ENCODE measurements around the gene MAGEB4. TPM values are rescaled to one million over a fixed set of nuclear protein-coding genes. Genes with fewer than 3 reads are reported as not detected.
"Not testable (repeated sequence)": the region's sequence is repeated elsewhere in the genome, so short reads cannot be mapped to it uniquely, and the experiment has no call there.

The MAGEB4 gene, protein sequence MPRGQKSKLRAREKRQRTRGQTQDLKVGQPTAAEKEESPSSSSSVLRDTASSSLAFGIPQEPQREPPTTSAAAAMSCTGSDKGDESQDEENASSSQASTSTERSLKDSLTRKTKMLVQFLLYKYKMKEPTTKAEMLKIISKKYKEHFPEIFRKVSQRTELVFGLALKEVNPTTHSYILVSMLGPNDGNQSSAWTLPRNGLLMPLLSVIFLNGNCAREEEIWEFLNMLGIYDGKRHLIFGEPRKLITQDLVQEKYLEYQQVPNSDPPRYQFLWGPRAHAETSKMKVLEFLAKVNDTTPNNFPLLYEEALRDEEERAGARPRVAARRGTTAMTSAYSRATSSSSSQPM
- total RNA-seq, result not detected
- polyA plus RNA-seq (2013, experiment 1 of 2), result not detected
- polyA plus RNA-seq (2013, experiment 2 of 2), result not detected
- long read RNA-seq, experiment 1, result 0 reads
- long read RNA-seq, experiment 2, result 0 reads
- long read RNA-seq, experiment 3, result 0 reads
- long read RNA-seq, experiment 4, result 0 reads

DNA sequence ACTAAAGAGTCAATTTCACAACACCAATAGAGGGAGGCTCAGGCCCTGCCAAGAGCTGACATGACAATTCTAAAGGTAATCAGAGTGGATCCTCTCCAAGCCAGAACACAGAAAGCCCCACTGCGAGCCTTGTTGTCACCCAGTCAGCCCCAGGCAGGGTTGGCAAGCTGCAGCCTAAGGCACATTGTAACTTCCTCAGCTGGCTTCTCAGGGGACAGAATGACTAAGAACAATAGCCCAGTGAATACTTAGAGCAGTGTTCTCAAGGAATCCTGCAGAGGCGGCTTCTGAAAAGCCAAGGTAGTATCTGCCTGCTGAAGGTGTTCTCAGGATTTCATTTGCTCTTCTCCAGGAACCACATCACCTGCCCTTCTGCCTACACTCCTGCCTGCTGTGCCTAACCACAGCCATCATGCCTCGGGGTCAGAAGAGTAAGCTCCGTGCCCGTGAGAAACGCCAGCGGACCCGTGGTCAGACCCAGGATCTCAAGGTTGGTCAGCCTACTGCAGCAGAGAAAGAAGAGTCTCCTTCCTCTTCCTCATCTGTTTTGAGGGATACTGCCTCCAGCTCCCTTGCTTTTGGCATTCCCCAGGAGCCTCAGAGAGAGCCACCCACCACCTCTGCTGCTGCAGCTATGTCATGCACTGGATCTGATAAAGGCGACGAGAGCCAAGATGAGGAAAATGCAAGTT, at the start of gene MAGEB4:
MAGEB4 (plus strand) TSS at position 277 of the 692 bp plus-strand sequence; CDS start at position 413, 136 bp downstream.
- peaks cover 11% of the 10 kb centered on the region for H3K27me3 Mint-ChIP-seq (ENCODE audit: insufficient read depth)
- H3K4me3 ChIP-seq (ENCODE audit: low read length), result no peak within 1 kb of the TSS
- no peak within 1 kb of the TSS for H3K4me3 Mint-ChIP-seq
- no peaks in the 10 kb centered on the region for H3K36me3 Mint-ChIP-seq (ENCODE audit: low read depth)
- H3K9me3 ChIP-seq (ENCODE audit: control insufficient read depth, low read length), result no peaks in the 10 kb centered on the region
- peaks cover 2% of the 10 kb centered on the region for H3K9me3 Mint-ChIP-seq
- H3K4me1 ChIP-seq (ENCODE audit: control insufficient read depth, insufficient read depth, low read length), result no peaks in the 10 kb centered on the region
- no peaks in the 10 kb centered on the region for H3K36me3 ChIP-seq (ENCODE audit: control insufficient read depth, insufficient read depth, low read length)
- 93% methylated on average over 10 of the region's 10 CpGs; no CpG with 5 or more reads in 1 of the 2 experiments for WGBS, 2 experiments (ENCODE audit: insufficient coverage in 1 of 2, insufficient read length in 1 of 2)
- no peak within 1 kb of the TSS for H3K27ac ChIP-seq (ENCODE audit: low read depth, low read length)
- peak; percentile 43 for DNase-seq
- H3K27ac Mint-ChIP-seq, result no peak within 1 kb of the TSS
- H3K9ac ChIP-seq (ENCODE audit: extremely low read depth, low read length, poor library complexity, severe bottlenecking), result no peak within 1 kb of the TSS
- H3K27me3 ChIP-seq (ENCODE audit: control insufficient read depth, insufficient read depth, low read length, poor library complexity, severe bottlenecking), result no peaks in the 10 kb centered on the region
- TF ChIP-seq CTCF (conservative IDR thresholded peaks at IDR 0.05), result no peak
- peaks cover 36% of the 10 kb centered on the region for H3K4me1 Mint-ChIP-seq

DNA sequence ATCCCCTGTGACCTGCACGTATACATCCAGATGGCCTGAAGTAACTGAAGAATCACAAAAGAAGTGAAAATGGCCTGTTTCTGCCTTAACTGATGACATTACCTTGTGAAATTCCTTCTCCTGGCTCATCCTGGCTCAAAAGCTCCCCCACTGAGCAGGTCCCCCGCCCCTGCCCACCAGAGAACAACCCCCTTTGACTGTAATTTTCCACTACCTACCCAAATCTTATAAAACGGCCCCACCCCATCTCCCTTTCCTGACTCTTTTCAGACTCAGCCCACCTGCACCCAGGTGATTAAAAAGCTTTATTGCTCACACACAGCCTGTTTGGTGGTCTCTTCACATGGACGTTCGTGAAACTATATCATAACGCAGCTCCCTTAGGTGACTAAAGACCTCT, 47.9 kb upstream of the MAGEB4 start:
- H3K36me3 Mint-ChIP-seq (ENCODE audit: low read depth); H3K4me1 ChIP-seq (ENCODE audit: control insufficient read depth, insufficient read depth, low read length); H3K4me3 ChIP-seq (ENCODE audit: low read length); H3K9me3 ChIP-seq (ENCODE audit: control insufficient read depth, low read length); H3K4me3 Mint-ChIP-seq; H3K36me3 ChIP-seq (ENCODE audit: control insufficient read depth, insufficient read depth, low read length); H3K27me3 ChIP-seq (ENCODE audit: control insufficient read depth, insufficient read depth, low read length, poor library complexity, severe bottlenecking); H3K9me3 Mint-ChIP-seq; H3K9ac ChIP-seq (ENCODE audit: extremely low read depth, low read length, poor library complexity, severe bottlenecking); H3K27ac ChIP-seq (ENCODE audit: low read depth, low read length); H3K27me3 Mint-ChIP-seq (ENCODE audit: insufficient read depth): not testable (repeated sequence)
- 69% methylated on average over 5 of the region's 6 CpGs; no CpG with 5 or more reads in 1 of the 2 experiments for WGBS, 2 experiments (ENCODE audit: insufficient coverage in 1 of 2, insufficient read length in 1 of 2)
- peak overlapping the region; percentile 52 for H3K27ac Mint-ChIP-seq
- peaks cover 47% of the 10 kb centered on the region for H3K4me1 Mint-ChIP-seq
- DNase-seq, result peak; percentile 70

DNA sequence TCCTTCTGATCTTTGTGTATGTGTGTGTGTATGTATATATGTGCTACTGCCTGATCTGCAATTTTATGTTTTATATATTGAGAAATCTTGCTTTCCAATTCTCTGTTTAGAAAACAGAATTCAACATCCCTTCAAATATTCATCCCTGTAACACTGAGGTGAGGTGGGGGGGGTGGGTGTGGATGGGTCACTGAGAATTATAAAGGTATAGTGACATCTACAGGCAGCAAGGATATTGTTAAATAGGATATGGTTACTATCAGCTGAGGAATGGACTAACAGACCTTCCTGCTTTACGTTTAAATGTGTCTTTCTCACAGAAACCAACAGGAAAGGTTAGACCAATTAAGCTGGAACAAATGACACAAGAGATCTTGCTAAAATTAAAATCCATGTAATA, 45.5 kb upstream of the MAGEB4 start:
- Mint-ChIP-seq H3K27me3 (ENCODE audit: insufficient read depth) (no peaks in the 10 kb centered on the region), H3K9me3 (no peaks in the 10 kb centered on the region), H3K4me1 (peaks cover 44% of the 10 kb centered on the region), H3K36me3 (ENCODE audit: low read depth) (no peaks in the 10 kb centered on the region), H3K4me3 (no peak overlapping the region), H3K27ac (no peak overlapping the region)
- Histone ChIP-seq H3K36me3 (ENCODE audit: control insufficient read depth, insufficient read depth, low read length) (no peaks in the 10 kb centered on the region), H3K27me3 (ENCODE audit: control insufficient read depth, insufficient read depth, low read length, poor library complexity, severe bottlenecking) (no peaks in the 10 kb centered on the region), H3K4me1 (ENCODE audit: control insufficient read depth, insufficient read depth, low read length) (no peaks in the 10 kb centered on the region), H3K27ac (ENCODE audit: low read depth, low read length) (no peak overlapping the region), H3K9me3 (ENCODE audit: control insufficient read depth, low read length) (no peaks in the 10 kb centered on the region), H3K9ac (ENCODE audit: extremely low read depth, low read length, poor library complexity, severe bottlenecking) (no peak overlapping the region), H3K4me3 (ENCODE audit: low read length) (no peak overlapping the region)
- DNase-seq, result peak; percentile 54
- peak; percentile 75 for TF ChIP-seq CTCF (conservative IDR thresholded peaks at IDR 0.05)
- 0% methylated on average over 1 of the region's 1 CpG; no CpG with 5 or more reads in 1 of the 2 experiments for WGBS, 2 experiments (ENCODE audit: insufficient coverage in 1 of 2, insufficient read length in 1 of 2)
